ENCODE measurements around the gene CLEC4F.

Gene CLEC4F

DNA sequence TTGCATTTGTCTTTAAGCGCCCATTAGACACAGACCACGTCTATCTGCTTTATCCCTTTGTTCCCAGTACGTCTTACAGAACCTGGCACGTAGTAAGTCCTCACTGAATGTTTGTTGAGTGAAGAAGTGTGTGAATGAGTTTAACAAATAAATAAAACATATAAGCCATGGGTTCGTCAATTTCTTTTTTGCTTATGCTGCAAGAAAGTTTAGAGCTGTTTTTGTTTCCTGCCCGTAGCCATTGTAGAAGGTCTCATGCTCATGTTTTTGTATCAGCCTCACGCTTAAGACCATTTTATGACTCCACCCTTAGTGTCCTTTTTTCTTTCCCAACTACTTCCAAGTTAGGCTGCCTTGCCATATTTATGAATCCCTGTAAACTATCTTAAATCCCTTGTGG, 54.9 kb downstream of the CLEC4F start:
- Histone ChIP-seq H3K27me3 (ENCODE audit: control insufficient read depth, insufficient read depth, low read length) (no peaks in the 10 kb centered on the region), H3K9me3 (ENCODE audit: control insufficient read depth, low read depth, low read length) (no peaks in the 10 kb centered on the region), H3K27ac (ENCODE audit: low read length) (no peak overlapping the region), H3K9ac (ENCODE audit: low read length) (no peak overlapping the region), H3K4me1 (ENCODE audit: control insufficient read depth, low read depth, low read length) (peaks cover 30% of the 10 kb centered on the region), H3K36me3 (ENCODE audit: control insufficient read depth, low read depth, low read length) (no peaks in the 10 kb centered on the region), H3K4me3 (ENCODE audit: low read length) (no peak overlapping the region)

GRCh38 chr2:70759446-70759845, 61.0 kb downstream of the CLEC4F start:
- no peaks in the 10 kb centered on the region for H3K27me3 ChIP-seq (ENCODE audit: control insufficient read depth, insufficient read depth, low read length)
- peaks cover 4% of the 10 kb centered on the region for H3K4me1 ChIP-seq (ENCODE audit: control insufficient read depth, low read depth, low read length)
- H3K9ac ChIP-seq (ENCODE audit: low read length), result no peak overlapping the region
- H3K4me3 ChIP-seq (ENCODE audit: low read length), result no peak overlapping the region
- H3K27ac ChIP-seq (ENCODE audit: low read length), result no peak overlapping the region
- H3K9me3 ChIP-seq (ENCODE audit: control insufficient read depth, low read depth, low read length), result no peaks in the 10 kb centered on the region
- no peaks in the 10 kb centered on the region for H3K36me3 ChIP-seq (ENCODE audit: control insufficient read depth, low read depth, low read length)
